Dermis blood vessel endothelial cell (primary cell): Measurements from ENCODE around the gene ADGRL3. TPM values are rescaled to one million over a fixed set of nuclear protein-coding genes. Genes with fewer than 3 reads are reported as not detected.
"Not testable (repeated sequence)": the region's sequence is repeated elsewhere in the genome, so short reads cannot be mapped to it uniquely, and the experiment has no call there.

Experiments used
- DNase-seq: peaks from one replicate; pipeline ENCODE4 v3.0.0; 2010
- total RNA-seq: library from RNA; depleted of rRNA; stranded (reverse); fragments of >200 nt; gene quantifications from 2 replicates; pipeline ENCODE4 v1.2.3, GENCODE V29; 2014

Gene ADGRL3
- total RNA-seq, 1 donor from 2014 or later: under 0.01 TPM

DNA sequence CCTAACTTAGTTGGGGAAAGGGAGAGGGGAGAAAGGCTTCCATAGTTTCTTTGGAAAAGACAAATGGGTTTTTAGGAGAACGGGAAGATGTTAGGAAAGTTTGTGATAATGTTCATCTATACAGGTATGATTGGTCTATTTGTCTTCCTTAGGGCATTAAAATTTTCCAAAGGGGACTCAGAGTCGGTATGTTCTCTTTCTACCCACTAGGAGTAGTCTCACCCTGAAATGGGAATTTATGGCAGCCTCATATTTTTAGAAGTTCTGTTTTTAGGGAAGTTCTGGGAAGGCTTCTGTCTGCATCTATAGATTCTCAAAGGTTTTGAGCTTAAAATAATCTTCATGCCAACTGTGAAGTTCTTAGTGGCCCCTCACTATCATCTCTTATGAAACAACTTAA, 637.3 kb downstream of the ADGRL3 start:
- no peak for DNase-seq

- DNase-seq: no peak
Observed at GRCh38 chr4:61838072-61838471, 637.9 kb downstream of the ADGRL3 start.

- DNase-seq: no peak
Observed at GRCh38 chr4:61841714-61842113, 641.6 kb downstream of the ADGRL3 start.

DNA sequence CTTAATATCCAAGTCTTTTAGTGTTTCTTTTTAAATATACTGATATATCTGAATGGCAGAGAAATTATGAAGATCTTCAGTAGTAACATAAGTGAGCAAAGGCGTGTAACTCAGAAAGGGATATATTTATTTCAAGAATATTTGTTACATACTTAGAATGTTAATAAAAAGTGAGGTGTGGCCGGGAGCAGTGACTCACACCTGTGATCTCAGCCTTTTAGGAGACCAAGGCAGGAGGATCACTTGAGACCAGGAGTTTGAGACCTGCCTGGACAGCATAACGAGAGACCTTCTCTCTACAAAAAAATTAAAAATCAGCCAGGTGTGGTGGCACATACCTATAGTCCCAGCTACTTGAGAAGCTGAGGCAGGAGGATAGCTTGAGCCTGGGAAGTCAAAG, 651.0 kb downstream of the ADGRL3 start:
- DNase-seq: no peak

GRCh38 chr4:61852105-61852504, 652.0 kb downstream of the ADGRL3 start:
- DNase-seq: not testable (repeated sequence)

GRCh38 chr4:61853041-61853440, 652.9 kb downstream of the ADGRL3 start:
- DNase-seq: no peak

GRCh38 chr4:61860376-61860775, 660.2 kb downstream of the ADGRL3 start:
- no peak for DNase-seq

DNA sequence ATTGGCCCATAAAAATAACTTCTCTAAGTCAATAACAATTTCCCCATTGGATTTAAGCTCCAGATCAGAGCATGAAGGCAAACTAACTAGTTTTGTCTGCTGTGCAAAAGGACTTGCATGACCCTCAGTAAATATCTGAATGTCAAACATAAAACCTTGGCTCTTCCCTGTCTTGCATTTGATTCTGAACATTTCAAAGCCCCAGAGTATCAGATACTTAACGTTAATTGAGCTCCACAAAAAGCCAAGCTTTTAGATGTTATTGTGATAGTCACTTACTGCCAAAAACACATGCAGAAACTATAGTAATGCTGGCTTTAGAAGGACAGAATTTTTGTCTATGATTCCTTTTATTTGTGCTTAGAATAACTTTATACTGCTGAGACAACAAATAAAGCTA, 664.2 kb downstream of the ADGRL3 start:
- no peak for DNase-seq

- no peak for DNase-seq
Observed at GRCh38 chr4:61866378-61867030, 666.4 kb downstream of the ADGRL3 start.

GRCh38 chr4:61872983-61873382, 672.9 kb downstream of the ADGRL3 start:
- DNase-seq: no peak

DNA sequence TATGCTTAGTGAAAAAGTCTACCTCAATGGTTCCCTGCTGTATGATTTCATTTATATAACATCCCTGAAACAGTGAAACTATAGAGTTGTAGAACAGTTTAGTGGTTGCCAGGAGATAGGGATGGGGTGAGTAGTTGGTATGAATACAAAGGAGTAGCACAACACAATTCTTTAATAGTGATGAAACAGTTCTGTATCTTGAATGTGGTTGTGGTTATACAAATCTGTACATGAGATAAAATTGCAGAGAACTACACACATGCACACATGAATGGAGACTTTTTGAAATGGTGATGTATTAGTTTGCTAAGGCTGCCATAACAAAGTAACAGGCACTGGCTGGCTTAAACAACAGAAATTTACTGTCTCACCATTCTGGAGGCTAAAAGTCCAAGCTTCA, 677.1 kb downstream of the ADGRL3 start:
- no peak for DNase-seq

DNA sequence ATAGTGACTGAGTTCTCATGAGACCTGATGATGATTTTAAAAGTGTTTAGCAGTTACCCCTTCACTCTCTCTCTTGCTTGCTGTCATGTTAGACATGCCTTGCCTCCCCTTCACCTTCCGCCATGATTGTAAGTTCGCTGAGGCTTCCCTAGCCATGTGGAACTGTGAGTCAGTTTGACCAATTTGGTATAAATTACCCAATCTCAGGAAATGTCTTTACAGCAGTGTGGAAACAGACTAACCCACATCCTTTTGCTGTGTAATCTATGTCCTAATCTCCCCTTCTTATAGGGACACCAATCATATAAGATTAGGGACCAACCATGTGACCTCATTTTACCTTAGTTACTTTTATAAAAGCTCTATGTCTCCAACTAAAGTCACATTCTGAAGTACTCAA, 677.8 kb downstream of the ADGRL3 start:
- DNase-seq: no peak

DNA sequence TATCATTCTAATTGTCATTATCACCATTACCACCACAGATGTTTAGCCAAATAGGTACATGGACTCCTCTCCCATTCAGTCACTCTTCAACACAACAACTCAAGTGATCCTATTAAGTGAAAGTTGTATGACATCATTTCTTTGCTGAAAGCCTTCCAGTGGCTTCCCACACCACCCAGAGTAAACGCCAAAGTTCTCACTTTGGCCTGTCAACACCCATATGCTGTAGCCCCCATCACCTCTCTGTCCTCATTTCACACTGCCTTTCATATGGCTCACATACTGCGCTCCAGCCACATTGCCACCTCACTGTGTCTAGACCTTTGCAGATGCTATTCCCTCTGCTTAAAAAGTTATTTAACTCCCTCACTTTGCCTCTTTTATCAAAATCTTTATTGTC, 682.3 kb downstream of the ADGRL3 start:
- DNase-seq: no peak

GRCh38 chr4:61886131-61886530, 686.0 kb downstream of the ADGRL3 start:
- no peak for DNase-seq

GRCh38 chr4:61889117-61889516, 689.0 kb downstream of the ADGRL3 start:
- no peak for DNase-seq

DNA sequence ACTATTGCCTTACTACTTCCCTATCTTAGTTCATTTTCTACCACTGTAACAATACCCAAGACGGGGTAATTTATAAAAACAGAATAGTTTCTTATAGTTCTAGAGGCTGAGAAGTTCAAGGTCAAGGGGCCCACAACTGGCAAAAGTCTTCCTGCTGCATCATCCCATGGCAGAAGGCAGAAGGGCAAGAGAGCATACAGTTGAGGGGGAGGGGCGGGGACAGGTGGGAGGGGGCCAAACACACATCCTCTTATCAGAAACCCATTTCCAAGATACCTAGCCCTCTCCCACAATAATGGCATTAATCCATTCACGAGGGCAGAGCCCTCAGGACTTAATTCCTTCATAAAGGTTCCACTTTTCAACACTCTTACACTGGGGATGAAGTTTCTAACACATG, 690.2 kb downstream of the ADGRL3 start:
- DNase-seq: no peak

DNA sequence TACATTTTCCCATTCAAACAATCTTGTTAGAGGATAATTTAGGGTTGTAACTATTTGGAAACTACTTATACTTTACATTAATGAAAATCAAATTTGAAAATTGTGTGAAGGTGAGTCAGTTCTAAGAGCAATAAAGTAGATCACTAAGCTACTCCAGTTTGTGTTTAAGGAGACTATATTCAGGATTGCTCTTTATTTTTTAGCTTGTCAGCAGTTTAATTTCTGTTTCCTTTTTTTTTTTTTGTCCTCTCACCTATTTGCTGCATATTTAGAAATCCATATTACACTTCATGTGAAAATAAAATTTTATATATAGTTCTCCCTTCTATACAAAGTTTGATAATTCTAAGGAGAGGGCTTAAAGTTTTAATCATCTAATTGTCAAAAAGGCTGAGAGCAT, 691.8 kb downstream of the ADGRL3 start:
- DNase-seq: no peak

- no peak for DNase-seq
Observed at GRCh38 chr4:61896634-61897033, 696.5 kb downstream of the ADGRL3 start.

DNA sequence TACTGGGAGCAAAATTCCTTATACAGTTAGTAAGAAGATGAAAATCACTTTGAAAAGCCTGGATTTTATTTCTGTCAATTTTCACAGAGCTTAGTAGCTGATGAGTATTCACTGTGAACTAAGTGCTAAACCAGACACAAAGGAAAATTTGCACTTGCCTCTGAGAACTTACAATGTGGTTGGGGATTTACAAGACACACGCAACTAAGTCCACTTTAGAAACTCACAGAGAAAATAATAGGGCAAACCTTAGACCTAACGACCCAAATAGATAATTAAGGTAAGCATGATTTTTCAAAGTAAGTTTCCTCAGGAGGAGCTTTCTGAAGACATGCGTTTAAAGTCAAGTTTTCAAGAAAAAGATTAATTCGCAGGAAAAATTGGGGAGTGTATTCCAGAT, 708.9 kb downstream of the ADGRL3 start:
- DNase-seq: no peak

- DNase-seq: no peak
Observed at GRCh38 chr4:61911313-61911756, 711.2 kb downstream of the ADGRL3 start.

GRCh38 chr4:61913619-61914018, 713.5 kb downstream of the ADGRL3 start:
- no peak for DNase-seq

- DNase-seq: no peak
Observed at GRCh38 chr4:61915501-61915900, 715.4 kb downstream of the ADGRL3 start.

- DNase-seq: no peak
Observed at GRCh38 chr4:61918507-61918906, 718.4 kb downstream of the ADGRL3 start.

DNA sequence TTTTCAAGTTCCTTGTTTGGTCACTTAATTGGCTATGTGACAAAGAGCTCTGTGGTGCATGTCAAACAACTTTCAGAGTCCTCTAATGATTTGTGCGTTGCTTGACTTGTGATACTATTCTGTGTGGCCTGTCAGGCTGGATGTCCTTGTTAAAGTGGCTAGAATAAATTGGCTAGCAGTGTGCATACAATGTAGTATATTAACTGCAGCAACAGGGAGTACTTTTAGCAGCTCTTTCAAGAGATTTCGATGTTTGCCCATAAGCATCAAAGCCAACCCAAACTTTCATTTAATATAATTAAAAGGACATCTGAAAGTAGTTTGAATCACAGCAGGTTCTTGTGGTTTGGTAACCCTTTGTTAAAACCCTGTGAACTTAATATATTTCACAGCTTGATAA, 718.9 kb downstream of the ADGRL3 start:
- DNase-seq: no peak

DNA sequence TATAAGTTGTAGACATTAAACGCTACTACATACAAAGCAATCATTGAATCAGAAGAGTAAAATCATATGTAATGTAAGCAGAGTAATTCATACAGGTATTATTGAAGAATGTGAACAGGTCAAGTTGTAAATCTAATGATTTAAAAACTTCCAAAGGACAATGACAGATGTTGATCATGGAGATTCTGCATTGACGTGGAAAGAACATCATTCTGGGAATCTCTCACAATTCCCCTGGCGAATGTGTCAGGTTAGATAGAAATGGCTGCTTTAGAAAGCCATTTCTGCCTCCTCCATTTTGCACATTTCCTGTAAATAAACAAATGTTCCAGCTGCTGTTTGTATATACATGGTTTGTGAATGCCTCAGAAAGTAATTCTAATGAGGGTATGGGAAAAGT, 719.4 kb downstream of the ADGRL3 start:
- no peak for DNase-seq
